Measurements from ENCODE around the gene PCNX2. TPM values are rescaled to one million over a fixed set of nuclear protein-coding genes. Genes with fewer than 3 reads are reported as not detected.
A peak's percentile ranks its signal among the peaks of the same experiment; 100 is the strongest.

PCNX2 gene
- total and polyA plus RNA-seq, 2 experiments from 2014 or later = 5.0 to 13.7 TPM

- no peaks in the 10 kb centered on the region for H4K20me1 ChIP-seq (ENCODE audit: insufficient read depth)
- H3K79me2 ChIP-seq (ENCODE audit: insufficient read depth) = peaks cover 16% of the 10 kb centered on the region
- DNase-seq = no peak
- H3K27ac ChIP-seq = no peak overlapping the region
- TF ChIP-seq EZH2phosphoT487 (IDR thresholded peaks at IDR 0.05; ENCODE audit: insufficient read depth, low read depth) = no peak
- no peak for TF ChIP-seq EZH2 (IDR thresholded peaks at IDR 0.05; ENCODE audit: insufficient read depth, poor library complexity, severe bottlenecking)
- H3K9me2 ChIP-seq (ENCODE audit: insufficient read depth) = no peaks in the 10 kb centered on the region
- in situ Hi-C loops (cut with MboI) = no loop called here
- peaks cover 8% of the 10 kb centered on the region; the same call in 1 of the 2 replicates for H3K4me1 ChIP-seq (ENCODE audit: insufficient read depth)
- no peak overlapping the region for H2AFZ ChIP-seq
- H3F3A ChIP-seq (ENCODE audit: insufficient read depth) = peaks cover 4% of the 10 kb centered on the region; the same call in 1 of the 2 replicates
- H3K36me3 ChIP-seq (ENCODE audit: low read depth) = no peaks in the 10 kb centered on the region
- no peaks in the 10 kb centered on the region for H3K9me3 ChIP-seq (ENCODE audit: low read depth)
- H3K4me2 ChIP-seq (ENCODE audit: unreplicated experiment) = no peak overlapping the region
- no peaks in the 10 kb centered on the region for H3K27me3 ChIP-seq (replicated peaks; ENCODE audit: insufficient read depth)
- H3K4me3 ChIP-seq = no peak overlapping the region
- WGBS, 2 experiments (ENCODE audit: low coverage in 1 of 2, low lambda C conversion rate in 2 of 2, missing lambda C conversion rate in 2 of 2) = 77 to 89% methylated on average over 5 of the region's 5 CpGs
- no peak overlapping the region for H3K9ac ChIP-seq
Observed at GRCh38 chr1:233299450-233299849, 3.9 kb upstream of the PCNX2 start.

GRCh38 chr1:233295975-233296322 lies 424 bp upstream of the PCNX2 start:
- no peaks in the 10 kb centered on the region for H3K9me3 ChIP-seq (ENCODE audit: low read depth)
- no peaks in the 10 kb centered on the region for H3K27me3 ChIP-seq (replicated peaks; ENCODE audit: insufficient read depth)
- WGBS, 2 experiments (ENCODE audit: low coverage in 1 of 2, low lambda C conversion rate in 2 of 2, missing lambda C conversion rate in 2 of 2) = 9 to 29% methylated on average over 5 of the region's 5 CpGs
- no peaks in the 10 kb centered on the region for H4K20me1 ChIP-seq (ENCODE audit: insufficient read depth)
- H3K4me3 ChIP-seq = peak overlapping the region; percentile 90
- in situ Hi-C loops (cut with MboI) = no loop called here
- DNase-seq = no peak
- H3K36me3 ChIP-seq (ENCODE audit: low read depth) = no peaks in the 10 kb centered on the region
- TF ChIP-seq EZH2 (IDR thresholded peaks at IDR 0.05; ENCODE audit: insufficient read depth, poor library complexity, severe bottlenecking) (no peak), EZH2phosphoT487 (IDR thresholded peaks at IDR 0.05; ENCODE audit: insufficient read depth, low read depth) (no peak)
- peaks cover 22% of the 10 kb centered on the region for H3K4me1 ChIP-seq (ENCODE audit: insufficient read depth)
- peak overlapping the region; percentile 95 for H2AFZ ChIP-seq
- peak overlapping the region; percentile 79 for H3K9ac ChIP-seq
- no peak overlapping the region for H3K27ac ChIP-seq
- peaks cover 43% of the 10 kb centered on the region for H3K79me2 ChIP-seq (ENCODE audit: insufficient read depth)
- no peaks in the 10 kb centered on the region for H3K9me2 ChIP-seq (ENCODE audit: insufficient read depth)
- peaks cover 26% of the 10 kb centered on the region; the same call in 1 of the 2 replicates for H3F3A ChIP-seq (ENCODE audit: insufficient read depth)
- H3K4me2 ChIP-seq (ENCODE audit: unreplicated experiment) = peak overlapping the region; percentile 91

GRCh38 chr1:233294913-233295236 lies 650 bp downstream of the PCNX2 start:
- Histone ChIP-seq H4K20me1 (ENCODE audit: insufficient read depth) (no peaks in the 10 kb centered on the region), H3K27ac (peak overlapping the region; percentile 52), H3K4me3 (peak overlapping the region; percentile 90), H3K4me2 (ENCODE audit: unreplicated experiment) (peak overlapping the region; percentile 91), H3K79me2 (ENCODE audit: insufficient read depth) (peaks cover 53% of the 10 kb centered on the region), H3K9ac (peak overlapping the region; percentile 79), H3K9me3 (ENCODE audit: low read depth) (no peaks in the 10 kb centered on the region), H2AFZ (peak overlapping the region; percentile 95), H3F3A (ENCODE audit: insufficient read depth) (peaks cover 26% of the 10 kb centered on the region; the same call in 1 of the 2 replicates), H3K4me1 (ENCODE audit: insufficient read depth) (peaks cover 22% of the 10 kb centered on the region), H3K36me3 (ENCODE audit: low read depth) (no peaks in the 10 kb centered on the region), H3K9me2 (ENCODE audit: insufficient read depth) (no peaks in the 10 kb centered on the region), H3K27me3 (replicated peaks; ENCODE audit: insufficient read depth) (no peaks in the 10 kb centered on the region)
- in situ Hi-C loops (cut with MboI) = no loop called here
- DNase-seq = peak; percentile 81
- 0 to 2% methylated on average over 8 of the region's 8 CpGs for WGBS, 2 experiments (ENCODE audit: low coverage in 1 of 2, low lambda C conversion rate in 2 of 2, missing lambda C conversion rate in 2 of 2)
- TF ChIP-seq EZH2phosphoT487 (IDR thresholded peaks at IDR 0.05; ENCODE audit: insufficient read depth, low read depth) (no peak), EZH2 (IDR thresholded peaks at IDR 0.05; ENCODE audit: insufficient read depth, poor library complexity, severe bottlenecking) (no peak)

- Histone ChIP-seq H3K79me2 (ENCODE audit: insufficient read depth) (peaks cover 64% of the 10 kb centered on the region), H3K9ac (no peak overlapping the region), H3K4me1 (ENCODE audit: insufficient read depth) (peaks cover 22% of the 10 kb centered on the region), H4K20me1 (ENCODE audit: insufficient read depth) (no peaks in the 10 kb centered on the region), H3K9me2 (ENCODE audit: insufficient read depth) (no peaks in the 10 kb centered on the region), H3F3A (ENCODE audit: insufficient read depth) (peaks cover 26% of the 10 kb centered on the region; the same call in 1 of the 2 replicates), H3K4me2 (ENCODE audit: unreplicated experiment) (peak overlapping the region; percentile 91), H3K36me3 (ENCODE audit: low read depth) (no peaks in the 10 kb centered on the region), H3K27me3 (replicated peaks; ENCODE audit: insufficient read depth) (no peaks in the 10 kb centered on the region), H3K9me3 (ENCODE audit: low read depth) (no peaks in the 10 kb centered on the region), H3K4me3 (peak overlapping the region; percentile 90), H2AFZ (no peak overlapping the region), H3K27ac (peak overlapping the region; percentile 2; the same call in 1 of the 2 replicates)
- no peak for TF ChIP-seq EZH2 (IDR thresholded peaks at IDR 0.05; ENCODE audit: insufficient read depth, poor library complexity, severe bottlenecking)
- TF ChIP-seq EZH2phosphoT487 (IDR thresholded peaks at IDR 0.05; ENCODE audit: insufficient read depth, low read depth) = no peak
- WGBS, 2 experiments (ENCODE audit: low coverage in 1 of 2, low lambda C conversion rate in 2 of 2, missing lambda C conversion rate in 2 of 2) = 84 to 86% methylated on average over 3 of the region's 3 CpGs
- in situ Hi-C loops (cut with MboI) = no loop called here
- DNase-seq = peak; percentile 30
Observed at GRCh38 chr1:233293556-233294446, 1.7 kb downstream of the PCNX2 start.

Data from GM23248 (cell line).